Type B pancreatic cell (in vitro differentiated cells): ENCODE results near the gene EPHB4. TPM values are rescaled to one million over a fixed set of nuclear protein-coding genes. Genes with fewer than 3 reads are reported as not detected.
A peak's percentile ranks its signal among the peaks of the same experiment; 100 is the strongest.
"Not testable (repeated sequence)": the region's sequence is repeated elsewhere in the genome, so short reads cannot be mapped to it uniquely, and the experiment has no call there.

Experiments
- DNase-seq: peaks from one replicate; pipeline ENCODE4 v3.0.0; 2021; ENCODE audit warnings: mixed read lengths; ENCODE audit not compliant: unreplicated experiment; ENCODE audit errors: extremely low spot score
- H3K27ac Mint-ChIP-seq: 2 replicates; pipeline ENCODE4 v1.8.0; 2021; ENCODE audit warnings: mild to moderate bottlenecking, mixed read lengths
- H3K27me3 Mint-ChIP-seq: 2 replicates; pipeline ENCODE4 v1.8.0; 2021; ENCODE audit warnings: mixed read lengths
- H3K36me3 Mint-ChIP-seq: 2 replicates; pipeline ENCODE4 v1.8.0; 2021; ENCODE audit warnings: mixed read lengths
- H3K4me1 Mint-ChIP-seq: one replicate; pipeline ENCODE4 v1.8.0; 2021; ENCODE audit warnings: mixed read lengths; ENCODE audit not compliant: unreplicated experiment
- H3K4me3 Mint-ChIP-seq: 2 replicates; pipeline ENCODE4 v1.8.0; 2021; ENCODE audit warnings: mild to moderate bottlenecking, mixed read lengths
- H3K9me3 Mint-ChIP-seq: 2 replicates; pipeline ENCODE4 v1.8.0; 2021; ENCODE audit warnings: mixed read lengths
- total RNA-seq: library from RNA; stranded (reverse); gene quantifications from 2 replicates; pipeline ENCODE4 v1.2.1, GENCODE V29; 2021; ENCODE audit warnings: low replicate concordance
- TF ChIP-seq, protein P1 (sequence below): fragments of 200-600 bp; sonication (generic); conservative IDR thresholded peaks from 2 replicates; pipeline ENCODE4 v1.5.0; 2021; ENCODE audit warnings: antibody characterized with exemption, mild to moderate bottlenecking

EPHB4 gene
- total RNA-seq, 1 donor from 2014 or later: 78.4 TPM

- no peak overlapping the region for H3K27ac Mint-ChIP-seq
- DNase-seq: no peak
- no peaks in the 10 kb centered on the region for H3K4me1 Mint-ChIP-seq
- H3K36me3 Mint-ChIP-seq: peaks cover 21% of the 10 kb centered on the region
- no peaks in the 10 kb centered on the region for H3K9me3 Mint-ChIP-seq
- TF ChIP-seq, protein P1, sequence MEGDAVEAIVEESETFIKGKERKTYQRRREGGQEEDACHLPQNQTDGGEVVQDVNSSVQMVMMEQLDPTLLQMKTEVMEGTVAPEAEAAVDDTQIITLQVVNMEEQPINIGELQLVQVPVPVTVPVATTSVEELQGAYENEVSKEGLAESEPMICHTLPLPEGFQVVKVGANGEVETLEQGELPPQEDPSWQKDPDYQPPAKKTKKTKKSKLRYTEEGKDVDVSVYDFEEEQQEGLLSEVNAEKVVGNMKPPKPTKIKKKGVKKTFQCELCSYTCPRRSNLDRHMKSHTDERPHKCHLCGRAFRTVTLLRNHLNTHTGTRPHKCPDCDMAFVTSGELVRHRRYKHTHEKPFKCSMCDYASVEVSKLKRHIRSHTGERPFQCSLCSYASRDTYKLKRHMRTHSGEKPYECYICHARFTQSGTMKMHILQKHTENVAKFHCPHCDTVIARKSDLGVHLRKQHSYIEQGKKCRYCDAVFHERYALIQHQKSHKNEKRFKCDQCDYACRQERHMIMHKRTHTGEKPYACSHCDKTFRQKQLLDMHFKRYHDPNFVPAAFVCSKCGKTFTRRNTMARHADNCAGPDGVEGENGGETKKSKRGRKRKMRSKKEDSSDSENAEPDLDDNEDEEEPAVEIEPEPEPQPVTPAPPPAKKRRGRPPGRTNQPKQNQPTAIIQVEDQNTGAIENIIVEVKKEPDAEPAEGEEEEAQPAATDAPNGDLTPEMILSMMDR: no peak
- no peak overlapping the region for H3K4me3 Mint-ChIP-seq
- H3K27me3 Mint-ChIP-seq: no peaks in the 10 kb centered on the region
Measured at GRCh38 chr7:100811480-100811879, 15.8 kb downstream of the EPHB4 start.

DNA sequence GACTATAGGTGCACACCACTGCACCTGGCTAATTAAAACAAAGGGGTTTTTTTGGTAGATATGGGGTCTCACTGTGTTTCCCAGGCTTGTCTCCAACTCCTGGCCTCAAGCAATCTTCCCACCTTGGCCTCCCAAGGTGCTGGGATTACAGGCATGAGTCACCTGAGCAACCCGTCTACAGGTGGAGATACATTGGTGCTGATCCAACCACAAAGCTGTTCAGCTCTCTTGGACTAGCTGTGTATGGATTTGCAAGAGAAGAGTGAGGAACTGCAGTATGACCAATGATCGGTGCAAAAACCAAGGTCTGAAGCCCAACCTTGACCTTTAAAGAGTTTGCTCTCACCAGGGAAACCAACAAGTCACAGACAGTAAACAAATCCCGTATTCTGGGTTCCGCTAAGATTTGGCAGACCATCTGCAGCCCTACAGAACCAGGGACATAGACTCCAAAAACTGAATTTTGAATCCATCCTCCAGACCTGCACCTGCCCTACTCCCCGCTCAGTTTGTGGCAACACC, 18.9 kb downstream of the EPHB4 start:
- no peak overlapping the region for H3K4me3 Mint-ChIP-seq
- H3K27me3 Mint-ChIP-seq: no peaks in the 10 kb centered on the region
- H3K27ac Mint-ChIP-seq: peak overlapping the region; percentile 9
- peaks cover 23% of the 10 kb centered on the region for H3K36me3 Mint-ChIP-seq
- H3K9me3 Mint-ChIP-seq: no peaks in the 10 kb centered on the region
- peaks cover 5% of the 10 kb centered on the region for H3K4me1 Mint-ChIP-seq
- TF ChIP-seq, protein P1: no peak
- DNase-seq: no peak

- peaks cover 23% of the 10 kb centered on the region for H3K36me3 Mint-ChIP-seq
- DNase-seq, H3K4me3 Mint-ChIP-seq, H3K27me3 Mint-ChIP-seq, H3K9me3 Mint-ChIP-seq, H3K27ac Mint-ChIP-seq: not testable (repeated sequence)
- peaks cover 11% of the 10 kb centered on the region for H3K4me1 Mint-ChIP-seq
Measured at GRCh38 chr7:100806883-100807282, 20.4 kb downstream of the EPHB4 start.

GRCh38 chr7:100806276-100806675, 21.0 kb downstream of the EPHB4 start:
- Mint-ChIP-seq H3K36me3 (peaks cover 23% of the 10 kb centered on the region), H3K9me3 (no peaks in the 10 kb centered on the region), H3K4me3 (no peak overlapping the region), H3K4me1 (peaks cover 11% of the 10 kb centered on the region), H3K27ac (no peak overlapping the region), H3K27me3 (no peaks in the 10 kb centered on the region)
- TF ChIP-seq, protein P1: no peak
- DNase-seq: no peak

GRCh38 chr7:100804681-100805431, 22.5 kb downstream of the EPHB4 start:
- no peaks in the 10 kb centered on the region for H3K9me3 Mint-ChIP-seq
- no peak overlapping the region for H3K4me3 Mint-ChIP-seq
- DNase-seq: no peak
- peaks cover 19% of the 10 kb centered on the region for H3K4me1 Mint-ChIP-seq
- no peaks in the 10 kb centered on the region for H3K27me3 Mint-ChIP-seq
- TF ChIP-seq, protein P1: no peak
- H3K27ac Mint-ChIP-seq: peak overlapping the region; percentile 77
- peaks cover 23% of the 10 kb centered on the region for H3K36me3 Mint-ChIP-seq

DNA sequence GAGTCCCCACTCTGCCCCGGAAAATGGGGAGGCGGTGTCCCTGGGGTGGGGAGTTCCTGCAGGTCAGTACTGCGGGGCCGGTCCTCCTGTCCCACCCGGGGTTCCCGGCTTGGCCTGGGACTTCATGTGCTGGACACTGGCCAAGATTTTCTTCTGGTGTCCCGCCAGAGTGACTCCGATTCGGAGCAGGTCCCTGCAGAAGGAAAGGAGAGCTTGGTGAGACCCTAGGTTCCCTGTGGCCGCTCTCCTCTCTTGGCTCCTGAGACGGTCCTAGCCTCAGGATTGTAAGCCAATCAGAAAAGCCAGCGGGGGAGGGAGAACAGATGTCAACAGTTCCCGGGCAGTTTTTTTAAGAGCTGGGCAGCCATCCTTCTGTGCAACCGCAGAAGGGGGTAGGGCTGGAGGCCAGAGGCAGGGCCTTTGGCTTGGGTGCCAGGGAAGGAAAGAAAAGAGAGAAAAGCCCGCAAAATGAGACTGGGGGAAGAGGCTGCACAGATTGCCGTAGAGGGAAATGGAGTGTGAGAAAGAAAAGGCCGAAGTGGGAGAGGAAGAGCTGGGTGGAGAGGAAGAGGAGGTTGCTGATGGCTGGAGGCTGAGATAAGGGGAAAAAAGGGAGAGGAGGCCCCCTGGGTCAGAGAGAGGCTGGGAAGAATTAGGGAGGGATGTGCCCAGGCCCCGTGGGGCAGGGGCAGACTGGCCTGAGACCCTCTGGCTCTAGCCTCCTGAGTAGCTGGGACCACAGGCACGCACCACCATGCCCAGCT, 23.7 kb downstream of the EPHB4 start:
- Mint-ChIP-seq H3K27me3 (no peaks in the 10 kb centered on the region), H3K4me3 (peak overlapping the region; percentile 61), H3K4me1 (peaks cover 19% of the 10 kb centered on the region), H3K27ac (peak overlapping the region; percentile 80), H3K36me3 (peaks cover 20% of the 10 kb centered on the region), H3K9me3 (no peaks in the 10 kb centered on the region)
- TF ChIP-seq, protein P1: no peak
- DNase-seq: no peak
